K562 (cell line): ENCODE data around the gene NET1. TPM values are rescaled to one million over a fixed set of nuclear protein-coding genes. Genes with fewer than 3 reads are reported as not detected.

Experiments used
- BACH1 ChIP-seq: fragments of 200-800 bp; sonication (Bioruptor generic); IDR thresholded peaks from 2 replicates; pipeline ENCODE4 v1.6.1; 2016; ENCODE audit warnings: missing genetic modification characterization, missing compliant biosample characterization
- C11orf30 ChIP-seq: fragments of 450-650 bp; IDR thresholded peaks from 2 replicates; pipeline ENCODE4 v1.6.1; 2016; ENCODE audit warnings: low read depth, mild to moderate bottlenecking
- CHCHD3 ChIP-seq: fragments of 250-450 bp; sonication (Bioruptor Pico); IDR thresholded peaks from 2 replicates; pipeline ENCODE4 v2.1.2; 2022; ENCODE audit warnings: mild to moderate bottlenecking
- CREB1 ChIP-seq, 2 experiments: sonication (generic) in 1 of 2; formaldehyde crosslinking in 1 of 2; IDR thresholded peaks; 2 replicates each; pipeline versions ENCODE4 v1.6.1 to v1.8.0; 2012 to 2022; ENCODE audit warnings: inconsistent platforms in 1 of 2, mild to moderate bottlenecking in 1 of 2, missing genetic modification reagents in 1 of 2, moderate library complexity in 1 of 2
- E2F3 ChIP-seq: fragments of 250-450 bp; sonication (Bioruptor Pico); IDR thresholded peaks from 2 replicates; pipeline ENCODE4 v1.4.0; 2020; ENCODE audit warnings: mild to moderate bottlenecking
- ELF1 ChIP-seq: fragments of 200-800 bp; sonication (Bioruptor generic); IDR thresholded peaks from 2 replicates; pipeline ENCODE4 v1.6.1; 2016; ENCODE audit warnings: missing genetic modification characterization, missing compliant biosample characterization
- GTF2F1 ChIP-seq: IDR thresholded peaks from 2 replicates; pipeline ENCODE4 v1.6.1; 2011; ENCODE audit warnings: low read depth, low read length, improper control_type of control experiment
- HDAC8 ChIP-seq: fragments of 450-650 bp; IDR thresholded peaks from 2 replicates; pipeline ENCODE4 v1.6.1; 2016; ENCODE audit warnings: mild to moderate bottlenecking, missing genetic modification characterization, moderate library complexity, missing compliant biosample characterization
- HNRNPK ChIP-seq: fragments of 200-400 bp; formaldehyde crosslinking; IDR thresholded peaks from one replicate; pipeline ENCODE4 v1.6.1; 2018; ENCODE audit warnings: mild to moderate bottlenecking, low read depth, low read length; ENCODE audit not compliant: poor library complexity, severe bottlenecking
- MITF ChIP-seq: IDR thresholded peaks from 2 replicates; pipeline ENCODE4 v1.6.1; 2014; ENCODE audit warnings: antibody characterized with exemption
- NFATC3 ChIP-seq: fragments of 450-650 bp; IDR thresholded peaks from 2 replicates; pipeline ENCODE4 v1.6.1; 2017; ENCODE audit warnings: mild to moderate bottlenecking
- PRMT5 ChIP-seq: sonication (generic); formaldehyde crosslinking; IDR thresholded peaks from 2 replicates; pipeline ENCODE4 v1.5.0; 2020; ENCODE audit warnings: missing genetic modification reagents
- PYGO2 ChIP-seq: fragments of 450-650 bp; IDR thresholded peaks from 2 replicates; pipeline ENCODE4 v1.6.1; 2016; ENCODE audit warnings: mild to moderate bottlenecking, missing genetic modification characterization, moderate library complexity, missing compliant biosample characterization
- RFX1 ChIP-seq: fragments of 450-650 bp; IDR thresholded peaks from 2 replicates; pipeline ENCODE4 v1.6.1; 2016; ENCODE audit warnings: mild to moderate bottlenecking, moderate library complexity
- SAFB2 ChIP-seq: fragments of 200-400 bp; formaldehyde crosslinking; IDR thresholded peaks from 2 replicates; pipeline ENCODE4 v1.6.1; 2018; ENCODE audit warnings: borderline replicate concordance, low read length, low read depth, moderate library complexity; ENCODE audit not compliant: severe bottlenecking
- TCFL5 ChIP-seq: fragments of 250-450 bp; sonication (Bioruptor Pico); conservative IDR thresholded peaks from 2 replicates; pipeline ENCODE4 v1.6.1; 2021; ENCODE audit warnings: mild to moderate bottlenecking, moderate library complexity, matching md5 sums
- YBX1 ChIP-seq: fragments of 450-650 bp; IDR thresholded peaks from 2 replicates; pipeline ENCODE4 v1.7.1; 2016; ENCODE audit warnings: mild to moderate bottlenecking
- ZBTB17 ChIP-seq: fragments of 450-650 bp; formaldehyde crosslinking; IDR thresholded peaks from 2 replicates; pipeline ENCODE4 v1.4.0; 2020; ENCODE audit warnings: mild to moderate bottlenecking
- ZFP36 ChIP-seq: fragments of 150-350 bp; IDR thresholded peaks from 2 replicates; pipeline ENCODE4 v1.6.1; 2018; ENCODE audit warnings: low read length, low read depth; ENCODE audit not compliant: partially characterized antibody
- ZNF511 ChIP-seq: sonication (generic); formaldehyde crosslinking; IDR thresholded peaks from 2 replicates; pipeline ENCODE4 v1.8.0; 2022; ENCODE audit warnings: mild to moderate bottlenecking, missing genetic modification reagents
- polyA plus RNA-seq, 8 experiments: library from polyadenylated mRNA; depleted of rRNA in 4 of 8; stranded (reverse) in 5 of 8; unstranded in 3 of 8; fragments of >200 nt; fragmentation: Nextera tagmentation in 2 of 8; fragmentation: Illumina TruSeq in 1 of 8; extraction: Ambion mirVana in 2 of 8; extraction: Trizol in 1 of 8; gene quantifications; 2 replicates each; pipeline versions ENCODE4 v1.2.1 to v1.2.3, GENCODE V29; 2011 to 2014; ENCODE audit warnings: inconsistent platforms in 1 of 8, missing spikeins in 1 of 8
- total RNA-seq, 7 experiments: library from RNA; depleted of rRNA in 6 of 7; stranded (reverse); fragments of >200 nt in 6 of 7; fragmentation: Illumina TruSeq in 2 of 7; extraction: Trizol in 2 of 7; gene quantifications; 2 replicates each; pipeline versions ENCODE4 v1.2.1 to v1.2.3, GENCODE V29; 2011 to 2021; ENCODE audit warnings: low replicate concordance in 1 of 7
- TF ChIP-seq, protein P1 (sequence below): fragments of 450-650 bp; conservative IDR thresholded peaks from 2 replicates; pipeline ENCODE4 v1.6.1; 2016; ENCODE audit warnings: missing genetic modification characterization, low read depth, mild to moderate bottlenecking, missing compliant biosample characterization, moderate library complexity
- TF ChIP-seq, protein P2 (sequence below): fragments of 250-450 bp; sonication (Bioruptor Pico); IDR thresholded peaks from 2 replicates; pipeline ENCODE4 v1.6.1; 2021; ENCODE audit warnings: mild to moderate bottlenecking
- TF ChIP-seq, protein P3 (sequence below): fragments of 450-650 bp; IDR thresholded peaks from 2 replicates; pipeline ENCODE4 v1.7.1; 2018; ENCODE audit warnings: mild to moderate bottlenecking, low read depth; ENCODE audit not compliant: partially characterized antibody

Gene NET1
- total and polyA plus RNA-seq, 9 of the 15 experiments (the other 6 are each of a cell fraction or from before 2014, with no cell fraction given): 47.4 to 258 (median 106) TPM

DNA sequence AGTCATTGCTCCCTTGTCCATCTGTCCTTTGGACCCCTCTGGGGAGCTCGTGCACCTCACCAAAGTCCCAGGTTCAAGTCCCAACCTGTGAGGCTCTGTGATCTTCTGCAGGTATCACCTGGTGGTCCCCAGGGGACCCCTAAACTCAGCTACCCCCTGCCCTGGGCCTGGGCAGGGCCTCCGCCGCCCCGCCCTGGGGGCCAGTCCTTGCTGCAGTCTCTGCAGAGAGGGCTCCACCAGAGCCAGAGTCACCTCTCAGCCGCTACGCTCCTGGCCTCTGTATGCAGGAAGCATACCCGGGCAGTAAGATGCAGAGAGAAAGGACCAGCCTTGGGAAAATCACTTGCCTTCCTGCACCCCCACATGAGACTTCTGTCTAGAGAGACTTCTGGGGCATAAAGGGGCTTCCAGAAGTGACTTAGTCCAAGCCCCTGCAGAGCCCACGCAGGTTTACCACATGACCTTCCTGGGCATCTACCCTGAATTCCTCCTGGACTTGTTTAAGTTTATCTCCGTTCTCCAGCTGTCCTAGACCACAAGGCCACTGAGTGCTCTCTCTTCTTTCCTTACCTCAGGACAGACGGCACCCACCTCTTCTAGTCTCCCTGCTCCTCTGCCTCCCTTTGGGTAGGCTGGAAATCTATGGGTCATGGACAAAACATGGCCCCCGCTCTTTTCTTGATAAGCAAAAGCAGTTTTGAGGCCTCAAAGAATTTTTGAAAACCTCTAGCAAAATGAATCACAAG, 65.8 kb downstream of the NET1 start (continued):
- TF ChIP-seq MITF (no peak), HNRNPK (no peak), C11orf30 (no peak), HDAC8 (tag) (no peak), PYGO2 (tag) (0 out of 2 replicates have a peak, but pooled peaks have one; percentile 24), BACH1 (tag) (no peak), NFATC3 (no peak), PRMT5 (CRISPR knock-in tag) (no peak), YBX1 (no peak), ZNF511 (CRISPR knock-in tag) (no peak), ZFP36 (no peak), TCFL5 (no peak), CHCHD3 (CRISPR knock-in tag) (no peak), GTF2F1 (no peak), RFX1 (no peak), E2F3 (CRISPR knock-in tag) (no peak), SAFB2 (no peak), CREB1 (IDR thresholded peaks at IDR 0.05) (no peak), CREB1 (CRISPR knock-in tag; IDR thresholded peaks at IDR 0.05) (0 out of 2 replicates have a peak, but pooled peaks have one; percentile 17), ELF1 (no peak), ZBTB17 (no peak)
- TF ChIP-seq, protein P1, sequence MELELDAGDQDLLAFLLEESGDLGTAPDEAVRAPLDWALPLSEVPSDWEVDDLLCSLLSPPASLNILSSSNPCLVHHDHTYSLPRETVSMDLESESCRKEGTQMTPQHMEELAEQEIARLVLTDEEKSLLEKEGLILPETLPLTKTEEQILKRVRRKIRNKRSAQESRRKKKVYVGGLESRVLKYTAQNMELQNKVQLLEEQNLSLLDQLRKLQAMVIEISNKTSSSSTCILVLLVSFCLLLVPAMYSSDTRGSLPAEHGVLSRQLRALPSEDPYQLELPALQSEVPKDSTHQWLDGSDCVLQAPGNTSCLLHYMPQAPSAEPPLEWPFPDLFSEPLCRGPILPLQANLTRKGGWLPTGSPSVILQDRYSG: 0 out of 2 replicates have a peak, but pooled peaks have one; percentile 4
- TF ChIP-seq, protein P2, sequence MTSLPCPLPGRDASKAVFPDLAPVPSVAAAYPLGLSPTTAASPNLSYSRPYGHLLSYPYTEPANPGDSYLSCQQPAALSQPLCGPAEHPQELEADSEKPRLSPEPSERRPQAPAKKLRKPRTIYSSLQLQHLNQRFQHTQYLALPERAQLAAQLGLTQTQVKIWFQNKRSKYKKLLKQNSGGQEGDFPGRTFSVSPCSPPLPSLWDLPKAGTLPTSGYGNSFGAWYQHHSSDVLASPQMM: no peak
- TF ChIP-seq, protein P3, sequence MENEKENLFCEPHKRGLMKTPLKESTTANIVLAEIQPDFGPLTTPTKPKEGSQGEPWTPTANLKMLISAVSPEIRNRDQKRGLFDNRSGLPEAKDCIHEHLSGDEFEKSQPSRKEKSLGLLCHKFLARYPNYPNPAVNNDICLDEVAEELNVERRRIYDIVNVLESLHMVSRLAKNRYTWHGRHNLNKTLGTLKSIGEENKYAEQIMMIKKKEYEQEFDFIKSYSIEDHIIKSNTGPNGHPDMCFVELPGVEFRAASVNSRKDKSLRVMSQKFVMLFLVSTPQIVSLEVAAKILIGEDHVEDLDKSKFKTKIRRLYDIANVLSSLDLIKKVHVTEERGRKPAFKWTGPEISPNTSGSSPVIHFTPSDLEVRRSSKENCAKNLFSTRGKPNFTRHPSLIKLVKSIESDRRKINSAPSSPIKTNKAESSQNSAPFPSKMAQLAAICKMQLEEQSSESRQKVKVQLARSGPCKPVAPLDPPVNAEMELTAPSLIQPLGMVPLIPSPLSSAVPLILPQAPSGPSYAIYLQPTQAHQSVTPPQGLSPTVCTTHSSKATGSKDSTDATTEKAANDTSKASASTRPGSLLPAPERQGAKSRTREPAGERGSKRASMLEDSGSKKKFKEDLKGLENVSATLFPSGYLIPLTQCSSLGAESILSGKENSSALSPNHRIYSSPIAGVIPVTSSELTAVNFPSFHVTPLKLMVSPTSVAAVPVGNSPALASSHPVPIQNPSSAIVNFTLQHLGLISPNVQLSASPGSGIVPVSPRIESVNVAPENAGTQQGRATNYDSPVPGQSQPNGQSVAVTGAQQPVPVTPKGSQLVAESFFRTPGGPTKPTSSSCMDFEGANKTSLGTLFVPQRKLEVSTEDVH: no peak
